HEK293 (cell line): Measurements from ENCODE around the gene SH3RF3.

Source experiments
- CTCF ChIA-PET: fragments of 350-600 bp; formaldehyde crosslinking; extraction: SDS; loops from one replicate; lab custom pipeline; 2021; ENCODE audit warnings: antibody characterized with exemption; lab: Yijun Ruan, JAX
- POLR2A ChIA-PET: fragments of 300-600 bp; formaldehyde crosslinking; extraction: SDS; loops from one replicate; lab custom pipeline; 2020; ENCODE audit warnings: antibody characterized with exemption, inconsistent platforms; lab: Yijun Ruan, JAX
- H3K27ac ChIP-seq: fragments of 200-500 bp; sonication (Bioruptor generic); 2 replicates; pipeline ENCODE4 v1.5.1; 2014; ENCODE audit warnings: low read depth, low read length, control low read depth, inconsistent platforms; ENCODE audit errors: extremely low read depth
- H3K36me3 ChIP-seq, 2 experiments: fragments of 200-500 bp in 1 of 2; sonication (Bioruptor generic) in 1 of 2; 1 replicate in 1 of 2; 2 replicates in 1 of 2; pipeline ENCODE4 v1.5.1; 2014 to 2017; ENCODE audit warnings: inconsistent platforms in 2 of 2, low read length in 2 of 2; ENCODE audit not compliant: control insufficient read depth in 2 of 2, insufficient read depth in 1 of 2
- H3K4me1 ChIP-seq: fragments of 200-500 bp; sonication (Bioruptor generic); 2 replicates; pipeline ENCODE4 v1.5.1; 2014; ENCODE audit warnings: mild to moderate bottlenecking, low read length, inconsistent platforms; ENCODE audit not compliant: control insufficient read depth, insufficient read depth
- H3K4me3 ChIP-seq: 2 replicates; pipeline ENCODE4 v1.5.1; 2011; ENCODE audit warnings: low read depth, mild to moderate bottlenecking, control low read depth, low read length, moderate library complexity
- H3K9me3 ChIP-seq: fragments of 200-500 bp; sonication (Bioruptor generic); 2 replicates; pipeline ENCODE4 v1.5.1; 2014; ENCODE audit warnings: low read depth, low read length, inconsistent platforms; ENCODE audit not compliant: control insufficient read depth, insufficient read depth
- BCL6B ChIP-seq: fragments of 450-650 bp; formaldehyde crosslinking; IDR thresholded peaks from 2 replicates; pipeline ENCODE4 v1.5.1; 2017; ENCODE audit warnings: missing biosample characterization, missing genetic modification characterization
- HOXA7 ChIP-seq: sonication (generic); formaldehyde crosslinking; IDR thresholded peaks from 2 replicates; pipeline ENCODE4 v1.8.1; 2022; ENCODE audit warnings: missing genetic modification reagents, borderline replicate concordance
- HOXD13 ChIP-seq: sonication (generic); formaldehyde crosslinking; IDR thresholded peaks from 2 replicates; pipeline ENCODE4 v1.8.0; 2022; ENCODE audit warnings: missing genetic modification reagents, borderline replicate concordance
- KLF16 ChIP-seq: fragments of 450-650 bp; formaldehyde crosslinking; IDR thresholded peaks from 2 replicates; pipeline ENCODE4 v1.5.1; 2017; ENCODE audit warnings: missing biosample characterization, missing genetic modification characterization
- PRDM6 ChIP-seq: fragments of 450-650 bp; formaldehyde crosslinking; IDR thresholded peaks from 2 replicates; pipeline ENCODE4 v1.5.1; 2017; ENCODE audit warnings: missing biosample characterization, missing genetic modification characterization
- SETDB1 ChIP-seq: IDR thresholded peaks from one replicate; pipeline ENCODE4 v1.6.1; 2017; ENCODE audit warnings: mild to moderate bottlenecking, low read length, moderate library complexity, mixed read lengths; ENCODE audit not compliant: insufficient read length
- SP2 ChIP-seq: fragments of 450-650 bp; formaldehyde crosslinking; IDR thresholded peaks from 2 replicates; pipeline ENCODE4 v1.5.1; 2016; ENCODE audit warnings: missing biosample characterization, missing genetic modification characterization
- TCF7L2 ChIP-seq: IDR thresholded peaks from 2 replicates; pipeline ENCODE4 v1.6.1; 2011; ENCODE audit warnings: low read depth, mild to moderate bottlenecking, inconsistent platforms, low read length, moderate library complexity, borderline replicate concordance
- YY2 ChIP-seq: fragments of 450-650 bp; formaldehyde crosslinking; IDR thresholded peaks from 2 replicates; pipeline ENCODE4 v1.5.1; 2016; ENCODE audit warnings: missing biosample characterization, missing genetic modification characterization
- ZBTB17 ChIP-seq: fragments of 450-650 bp; formaldehyde crosslinking; IDR thresholded peaks from 2 replicates; pipeline ENCODE4 v1.5.1; 2016; ENCODE audit warnings: missing biosample characterization, missing genetic modification characterization
- ZBTB8A ChIP-seq: fragments of 450-650 bp; formaldehyde crosslinking; IDR thresholded peaks from 2 replicates; pipeline ENCODE4 v1.5.1; 2016; ENCODE audit warnings: missing biosample characterization, missing genetic modification characterization
- ZFP3 ChIP-seq: fragments of 450-650 bp; formaldehyde crosslinking; IDR thresholded peaks from 2 replicates; pipeline ENCODE4 v1.5.1; 2016; ENCODE audit warnings: low read depth, missing biosample characterization, missing genetic modification characterization
- ZNF138 ChIP-seq: fragments of 450-650 bp; formaldehyde crosslinking; IDR thresholded peaks from 2 replicates; pipeline ENCODE4 v1.5.1; 2016; ENCODE audit warnings: missing biosample characterization, missing genetic modification characterization, borderline replicate concordance
- ZNF146 ChIP-seq: fragments of 450-650 bp; formaldehyde crosslinking; IDR thresholded peaks from 2 replicates; pipeline ENCODE4 v1.5.1; 2016; ENCODE audit warnings: missing biosample characterization, missing genetic modification characterization
- ZNF155 ChIP-seq: fragments of 450-650 bp; formaldehyde crosslinking; IDR thresholded peaks from 2 replicates; pipeline ENCODE4 v1.5.1; 2016; ENCODE audit warnings: missing biosample characterization, missing genetic modification characterization
- ZNF311 ChIP-seq: fragments of 450-650 bp; formaldehyde crosslinking; IDR thresholded peaks from 2 replicates; pipeline ENCODE4 v1.5.1; 2017; ENCODE audit warnings: missing biosample characterization, missing genetic modification characterization, borderline replicate concordance
- ZNF341 ChIP-seq: fragments of 450-650 bp; formaldehyde crosslinking; IDR thresholded peaks from 2 replicates; pipeline ENCODE4; 2016; ENCODE audit warnings: low read depth, missing biosample characterization, missing genetic modification characterization
- ZNF501 ChIP-seq: fragments of 450-650 bp; formaldehyde crosslinking; IDR thresholded peaks from 2 replicates; pipeline ENCODE4 v1.5.1; 2016; ENCODE audit warnings: missing biosample characterization, missing genetic modification characterization
- ZNF530 ChIP-seq: fragments of 450-650 bp; formaldehyde crosslinking; IDR thresholded peaks from 2 replicates; pipeline ENCODE4 v1.5.1; 2016; ENCODE audit warnings: low read depth, missing biosample characterization, missing genetic modification characterization
- ZNF561 ChIP-seq: fragments of 450-650 bp; IDR thresholded peaks from 2 replicates; pipeline ENCODE4 v1.5.1; 2018; ENCODE audit warnings: missing biosample characterization, missing genetic modification characterization, borderline replicate concordance
- ZNF623 ChIP-seq: fragments of 450-650 bp; formaldehyde crosslinking; IDR thresholded peaks from 2 replicates; pipeline ENCODE4 v1.5.1; 2016; ENCODE audit warnings: missing biosample characterization, missing genetic modification characterization
- ZNF626 ChIP-seq: fragments of 450-650 bp; sonication (Bioruptor Pico); formaldehyde crosslinking; IDR thresholded peaks from 2 replicates; pipeline ENCODE4 v1.5.1; 2018; ENCODE audit warnings: missing biosample characterization, missing genetic modification characterization, inconsistent platforms
- ZNF660 ChIP-seq: fragments of 450-650 bp; IDR thresholded peaks from 2 replicates; pipeline ENCODE4 v1.5.1; 2018; ENCODE audit warnings: missing biosample characterization, mild to moderate bottlenecking, missing genetic modification characterization
- ZNF664 ChIP-seq: fragments of 450-650 bp; formaldehyde crosslinking; IDR thresholded peaks from 2 replicates; pipeline ENCODE4 v1.5.1; 2016; ENCODE audit warnings: missing biosample characterization, missing genetic modification characterization
- ZNF791 ChIP-seq: fragments of 450-650 bp; formaldehyde crosslinking; IDR thresholded peaks from 2 replicates; pipeline ENCODE4 v1.5.1; 2016; ENCODE audit warnings: missing biosample characterization, missing genetic modification characterization
- ZSCAN18 ChIP-seq: fragments of 450-650 bp; formaldehyde crosslinking; IDR thresholded peaks from 2 replicates; pipeline ENCODE4 v1.5.1; 2016; ENCODE audit warnings: missing biosample characterization, missing genetic modification characterization
- ZSCAN23 ChIP-seq: fragments of 450-650 bp; formaldehyde crosslinking; IDR thresholded peaks from 2 replicates; pipeline ENCODE4 v1.5.1; 2016; ENCODE audit warnings: missing biosample characterization, missing genetic modification characterization

Gene SH3RF3

DNA sequence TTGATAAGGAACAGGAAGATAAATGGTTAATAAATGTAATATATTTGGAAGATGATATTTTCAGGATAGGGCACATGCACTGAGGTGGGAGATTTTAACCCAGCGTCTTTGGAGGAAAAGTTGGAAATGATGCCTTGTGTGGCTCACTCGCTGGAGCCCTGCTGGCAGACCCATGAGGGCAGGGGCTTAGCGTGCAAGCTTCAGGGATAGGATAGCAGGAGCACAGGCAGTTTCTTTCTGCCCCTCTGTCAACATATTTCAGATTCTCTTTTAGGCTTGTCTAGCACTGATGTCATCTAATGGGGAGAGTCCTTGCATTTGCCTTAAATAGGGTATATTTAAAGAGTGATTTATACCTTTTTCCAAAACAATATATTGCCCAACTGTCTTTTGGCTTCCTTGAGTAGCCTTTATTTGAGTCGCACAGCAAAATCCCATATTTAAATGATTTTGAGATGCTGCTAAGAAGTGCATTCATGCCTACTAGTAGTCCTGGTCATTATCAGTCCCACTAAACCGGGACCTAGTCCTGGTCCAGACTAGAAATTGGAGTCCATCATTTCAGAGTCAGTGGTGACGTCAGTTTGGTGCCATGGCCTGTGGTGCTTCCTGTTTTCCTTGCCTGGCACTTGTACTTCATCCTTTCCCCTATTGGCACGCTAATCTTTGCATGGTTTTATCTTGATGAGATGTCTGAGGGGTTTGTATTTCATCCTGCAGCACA, 45.8 kb downstream of the SH3RF3 start (continued):
- no peak for TF ChIP-seq ZNF501
- no peak for TF ChIP-seq SP2 (tag by site-specific recombination)
- no peak for TF ChIP-seq YY2
- no peak for TF ChIP-seq ZNF561 (tag by site-specific recombination)
- TF ChIP-seq HOXA7 (CRISPR knock-in tag) = no peak
- TF ChIP-seq ZSCAN18 (tag by site-specific recombination) = no peak
- no peak for TF ChIP-seq ZNF664
- no peak for TF ChIP-seq ZNF660 (tag by site-specific recombination)
- no peak for TF ChIP-seq ZNF530 (tag by site-specific recombination)
- no peak for TF ChIP-seq KLF16
- no peak for TF ChIP-seq ZNF146
- TF ChIP-seq, all 188 proteins: peak for 0

DNA sequence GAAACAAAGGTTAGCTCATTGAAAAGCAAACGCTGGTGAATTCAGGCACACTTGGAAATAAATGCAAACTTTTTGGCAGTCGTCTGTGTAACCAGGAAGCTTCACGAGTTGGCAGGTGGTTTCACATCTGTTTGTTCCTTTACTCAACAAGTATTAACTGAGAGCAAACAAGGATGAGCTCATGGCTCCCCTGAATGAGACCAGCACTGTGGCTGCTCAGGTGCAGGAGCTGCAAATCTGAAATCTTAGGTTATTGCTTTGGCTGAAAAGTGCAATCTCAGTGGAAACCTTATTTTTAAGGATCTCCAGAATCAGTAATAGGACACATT, 46.3 kb downstream of the SH3RF3 start:
- H3K4me1 ChIP-seq = peaks cover 24% of the 10 kb centered on the region
- no peaks in the 10 kb centered on the region for H3K36me3 ChIP-seq
- H3K27ac ChIP-seq = no peak overlapping the region
- ChIA-PET CTCF (interaction anchor here (0.7 to 1.1 kb wide), 2 partner anchors 8 to 40 kb away, joined by 3 read pairs; no protein-coding TSS in a partner anchor), POLR2A (no interaction called here)
- TF ChIP-seq TCF7L2 = no peak
- no peak for TF ChIP-seq ZNF791 (tag by site-specific recombination)
- TF ChIP-seq ZBTB8A (tag by site-specific recombination) = no peak
- TF ChIP-seq SETDB1 = peak; percentile 70
- no peak for TF ChIP-seq ZNF660 (tag by site-specific recombination)
- TF ChIP-seq ZFP3 (tag by site-specific recombination) = no peak
- no peaks in the 10 kb centered on the region for H3K9me3 ChIP-seq
- H3K4me3 ChIP-seq = no peak overlapping the region

DNA sequence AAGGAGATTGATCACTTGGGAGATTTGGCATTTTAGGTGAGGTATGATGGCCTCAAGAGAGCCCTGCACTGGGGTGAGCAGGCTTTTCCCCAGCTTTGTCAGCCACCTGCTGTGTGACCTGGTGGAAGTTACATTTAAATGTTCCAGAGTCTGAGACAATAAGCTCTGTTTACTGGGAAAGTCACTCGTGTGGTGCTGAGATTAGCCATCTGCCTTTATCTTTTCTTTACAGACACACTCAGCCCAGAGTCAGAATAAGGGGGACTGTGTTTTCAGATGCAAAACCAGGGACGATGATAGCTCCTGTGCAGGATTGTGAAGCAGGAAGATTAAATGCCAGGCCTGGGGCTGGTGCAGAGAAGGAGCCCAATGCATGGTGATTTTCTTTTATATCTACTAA, 47.9 kb downstream of the SH3RF3 start:
- H3K36me3 ChIP-seq = no peaks in the 10 kb centered on the region
- POLR2A ChIA-PET = no interaction called here
- TF ChIP-seq ZNF138 (no peak), ZBTB17 (tag by site-specific recombination) (no peak)
- H3K9me3 ChIP-seq = no peaks in the 10 kb centered on the region
- CTCF ChIA-PET = no interaction called here
- H3K4me1 ChIP-seq = peaks cover 24% of the 10 kb centered on the region
- no peak overlapping the region for H3K27ac ChIP-seq
- no peak overlapping the region for H3K4me3 ChIP-seq

DNA sequence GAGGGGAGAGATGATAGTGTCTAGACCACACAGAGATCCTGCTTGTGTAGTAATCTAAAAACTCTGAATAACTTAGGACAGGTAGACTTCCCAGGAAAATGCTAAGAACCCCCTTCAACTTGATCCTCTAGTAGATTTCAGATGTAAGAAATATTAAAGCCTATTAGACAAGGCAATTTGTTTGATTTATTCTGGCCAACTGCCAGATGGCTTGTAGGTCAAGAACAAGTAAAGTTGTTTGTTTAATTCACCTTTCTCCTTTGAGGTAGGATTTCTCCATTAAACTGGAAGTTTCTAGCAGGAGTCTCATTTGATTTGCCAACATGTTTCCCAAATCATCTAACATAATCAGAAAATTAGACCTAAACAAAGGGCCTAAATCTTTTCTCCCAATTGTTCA, 48.6 kb downstream of the SH3RF3 start:
- no peaks in the 10 kb centered on the region for H3K36me3 ChIP-seq
- H3K4me3 ChIP-seq = no peak overlapping the region
- no peak overlapping the region for H3K27ac ChIP-seq
- no peaks in the 10 kb centered on the region for H3K9me3 ChIP-seq
- ChIA-PET CTCF (no interaction called here), POLR2A (no interaction called here)
- no peak for TF ChIP-seq ZNF341
- TF ChIP-seq HOXD13 (CRISPR knock-in tag) = no peak
- TF ChIP-seq ZSCAN23 (tag by site-specific recombination) = no peak
- TF ChIP-seq ZNF626 = no peak
- TF ChIP-seq BCL6B (tag by site-specific recombination) = no peak
- TF ChIP-seq ZNF623 (tag by site-specific recombination) = no peak
- no peak for TF ChIP-seq ZNF311 (tag by site-specific recombination)
- TF ChIP-seq ZNF155 (tag by site-specific recombination) = no peak
- TF ChIP-seq PRDM6 (tag by site-specific recombination) = no peak
- peaks cover 24% of the 10 kb centered on the region for H3K4me1 ChIP-seq
